Kidney capillary endothelial cell (primary cell): Measurements from ENCODE around the gene SMARCC2.
"Not testable (repeated sequence)": the region's sequence is repeated elsewhere in the genome, so short reads cannot be mapped to it uniquely, and the experiment has no call there.

Source experiments
- DNase-seq: peaks from one replicate; pipeline ENCODE4 v3.0.0-alpha.2; 2018; ENCODE audit warnings: low spot score

The SMARCC2 gene

GRCh38 chr12:56121204-56121870 is 67.9 kb downstream of the SMARCC2 start:
- no peak for DNase-seq

- DNase-seq, result no peak
Observed at GRCh38 chr12:56120158-56120846, 69.0 kb downstream of the SMARCC2 start.

GRCh38 chr12:56119361-56119796 is 69.9 kb downstream of the SMARCC2 start:
- peak; percentile 84 for DNase-seq

- no peak for DNase-seq
Observed at GRCh38 chr12:56118688-56119357, 70.5 kb downstream of the SMARCC2 start.

GRCh38 chr12:56117778-56118687 is 71.2 kb downstream of the SMARCC2 start, which contains the start of gene ZC3H10:
Gene ZC3H10 (plus strand): TSS chr12:56118266. CDS start chr12:56120563, 2,297 bp downstream.
- peak; percentile 99 for DNase-seq

GRCh38 chr12:56117082-56117706 is 72.1 kb downstream of the SMARCC2 start:
- DNase-seq, result not testable (repeated sequence)

GRCh38 chr12:56116267-56117081 is 72.8 kb downstream of the SMARCC2 start, which contains the start of gene RPL41:
Gene RPL41 (plus strand): TSS chr12:56116633.
- DNase-seq, result peak; percentile 91

GRCh38 chr12:56115329-56115728 is 74.0 kb downstream of the SMARCC2 start:
- no peak for DNase-seq

- DNase-seq, result no peak
Observed at GRCh38 chr12:56114084-56114483, 75.2 kb downstream of the SMARCC2 start.
